SU-DHL-6 (cell line): ENCODE measurements around the gene FRZB.

Source experiments
- H2AFZ ChIP-seq: fragments of 200-600 bp; sonication (generic); 2 replicates; pipeline ENCODE4 v1.6.1; 2014; ENCODE audit warnings: low read depth, mild to moderate bottlenecking, moderate library complexity, mixed read lengths, antibody characterized with exemption, low read length; ENCODE audit not compliant: severe bottlenecking
- H3F3A ChIP-seq: fragments of 200-600 bp; shearing (Covaris generic); 2 replicates; pipeline ENCODE4 v1.6.0; 2016; ENCODE audit warnings: antibody characterized with exemption, mild to moderate bottlenecking; ENCODE audit not compliant: insufficient read depth
- H3K27ac ChIP-seq: fragments of 200-600 bp; sonication (generic); 2 replicates; pipeline ENCODE4 v1.5.1; 2016; ENCODE audit warnings: low read depth, mild to moderate bottlenecking, low read length, moderate library complexity, mixed read lengths
- H3K27me3 ChIP-seq: fragments of 200-600 bp; sonication (generic), shearing (Covaris generic); 2 replicates; pipeline ENCODE4 v1.6.0; 2014; ENCODE audit warnings: mild to moderate bottlenecking, low read length
- H3K36me3 ChIP-seq: fragments of 200-600 bp; sonication (generic); 2 replicates; pipeline ENCODE4 v1.6.1; 2014; ENCODE audit warnings: mild to moderate bottlenecking, low read length, mixed read lengths
- H3K4me2 ChIP-seq: fragments of 300-600, 200-600 bp; shearing (Covaris generic), sonication (generic); 2 replicates; pipeline ENCODE4 v1.6.0; 2014; ENCODE audit warnings: low read length, low read depth, mild to moderate bottlenecking; ENCODE audit not compliant: poor library complexity, severe bottlenecking
- H3K4me3 ChIP-seq: fragments of 200-600 bp; sonication (generic); 2 replicates; pipeline ENCODE4 v1.5.1; 2014; ENCODE audit warnings: antibody characterized with exemption, low read length, mild to moderate bottlenecking, mixed read lengths; ENCODE audit not compliant: insufficient read depth, poor library complexity, severe bottlenecking
- H3K79me2 ChIP-seq: fragments of 200-600 bp; sonication (generic); 2 replicates; pipeline ENCODE4 v1.6.1; 2014; ENCODE audit warnings: mild to moderate bottlenecking, low read length, moderate library complexity; ENCODE audit not compliant: insufficient read depth
- H3K9ac ChIP-seq: fragments of 200-600 bp; sonication (generic); 2 replicates; pipeline ENCODE4 v1.7.0; 2014; ENCODE audit warnings: mild to moderate bottlenecking, low read length
- H3K9me2 ChIP-seq: fragments of 200-600 bp; sonication (generic); replicated peaks from 2 replicates; pipeline ENCODE4 v1.6.1; 2014; ENCODE audit warnings: low read length; ENCODE audit not compliant: insufficient read depth
- H3K9me3 ChIP-seq: fragments of 200-600 bp; sonication (generic); 2 replicates; pipeline ENCODE4 v1.6.1; 2014; ENCODE audit warnings: low read length, mixed read lengths; ENCODE audit not compliant: insufficient read depth
- H4K20me1 ChIP-seq: fragments of 200-600 bp; sonication (generic); 2 replicates; pipeline ENCODE4 v1.6.1; 2014; ENCODE audit warnings: low read depth, mild to moderate bottlenecking, antibody characterized with exemption, low read length, moderate library complexity, mixed read lengths
- CTCF ChIP-seq: fragments of 200-600 bp; sonication (generic); IDR thresholded peaks from one replicate; pipeline ENCODE4 v1.5.1; 2017; ENCODE audit warnings: antibody characterized with exemption, mild to moderate bottlenecking, low read length, moderate library complexity; ENCODE audit not compliant: insufficient read depth, poor library complexity, severe bottlenecking
- EZH2phosphoT487 ChIP-seq: fragments of 200-600 bp; sonication (generic), shearing (Covaris generic); conservative IDR thresholded peaks from 2 replicates; pipeline ENCODE4 v1.6.1; 2018; ENCODE audit warnings: mild to moderate bottlenecking, antibody characterized with exemption, low read length, moderate library complexity, mixed read lengths

FRZB gene

GRCh38 chr2:182784058-182784706 lies 82.3 kb downstream of the FRZB start:
- Histone ChIP-seq H3K4me2 (no peak overlapping the region), H3K9ac (no peak overlapping the region), H3K79me2 (no peaks in the 10 kb centered on the region), H2AFZ (no peak overlapping the region), H3F3A (peaks cover 10% of the 10 kb centered on the region; the same call in 1 of the 2 replicates), H3K36me3 (peaks cover 10% of the 10 kb centered on the region; the same call in 1 of the 2 replicates), H3K27me3 (no peaks in the 10 kb centered on the region), H3K27ac (no peak overlapping the region), H3K9me3 (no peaks in the 10 kb centered on the region), H3K4me3 (no peak overlapping the region), H3K9me2 (no peaks in the 10 kb centered on the region), H4K20me1 (no peaks in the 10 kb centered on the region)
- no peak for TF ChIP-seq CTCF
- no peak for TF ChIP-seq EZH2phosphoT487
